ENCODE results near the gene SCG2.
"Not testable (repeated sequence)": the region's sequence is repeated elsewhere in the genome, so short reads cannot be mapped to it uniquely, and the experiment has no call there.

SCG2 gene

GRCh38 chr2:223611061-223611460 is 8.9 kb upstream of the SCG2 start:
- DNase-seq = no peak

- no peak for DNase-seq
Measured at GRCh38 chr2:223607476-223607875, 5.3 kb upstream of the SCG2 start.

DNA sequence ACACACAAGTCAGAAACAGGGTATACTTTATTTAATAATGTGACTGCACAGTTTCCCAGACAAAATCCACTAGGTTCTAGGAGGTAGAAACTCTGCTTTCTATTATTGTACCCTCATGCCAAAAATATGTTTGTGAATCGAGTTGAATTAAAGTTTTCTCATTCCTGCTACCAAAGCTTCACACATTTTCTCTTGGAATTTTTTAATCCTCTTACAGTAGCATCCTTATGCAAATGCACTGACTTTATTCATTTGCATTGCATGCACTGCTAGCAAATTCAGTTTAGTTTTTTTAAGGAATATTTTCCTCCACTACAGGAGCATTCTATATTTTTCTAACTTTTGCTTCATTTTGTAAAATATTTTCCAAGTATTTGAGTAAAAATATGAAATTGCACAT is 4.8 kb upstream of the SCG2 start:
- no peak for DNase-seq

DNA sequence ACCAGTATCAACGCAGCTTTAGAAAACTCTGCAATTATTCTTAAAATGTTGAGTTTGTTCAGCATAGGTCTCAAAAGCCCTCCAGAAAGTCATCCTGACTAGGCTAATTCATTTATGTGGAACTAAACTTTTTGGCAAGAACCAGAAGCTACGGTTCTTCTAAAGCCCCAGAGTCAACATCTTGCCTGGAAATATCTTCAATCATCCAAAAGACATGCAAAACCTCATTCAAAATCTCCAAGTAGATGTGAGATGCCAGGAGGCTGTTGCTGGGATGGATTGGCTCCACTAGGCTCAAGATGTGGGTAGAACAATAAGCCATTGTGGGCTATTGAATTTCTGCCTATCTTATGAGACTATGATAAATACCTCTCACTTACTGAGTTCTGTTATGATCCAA is 2.1 kb upstream of the SCG2 start:
- DNase-seq = no peak

DNA sequence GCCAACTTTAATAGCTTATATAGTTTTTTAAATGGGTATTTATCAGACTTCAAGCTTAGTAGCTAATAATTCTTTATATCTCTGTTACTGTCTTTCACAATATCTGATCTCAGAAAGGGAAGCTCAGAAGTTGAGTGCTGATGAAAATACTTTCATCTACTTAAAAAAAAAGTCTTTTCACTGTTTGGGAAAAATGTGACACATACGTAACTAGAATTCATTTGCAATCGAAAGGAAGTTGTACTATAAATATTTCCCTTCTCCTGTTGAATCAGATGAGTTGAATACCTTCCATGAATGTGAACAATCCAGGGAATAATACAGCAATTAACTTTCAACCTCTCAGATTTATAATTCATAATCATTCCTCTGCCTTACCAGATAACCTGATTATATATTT is 811 bp upstream of the SCG2 start:
- no peak for DNase-seq

- DNase-seq = no peak
Measured at GRCh38 chr2:223601018-223601417, 1.1 kb downstream of the SCG2 start.

- no peak for DNase-seq
Measured at GRCh38 chr2:223599640-223600380, 2.4 kb downstream of the SCG2 start.

DNA sequence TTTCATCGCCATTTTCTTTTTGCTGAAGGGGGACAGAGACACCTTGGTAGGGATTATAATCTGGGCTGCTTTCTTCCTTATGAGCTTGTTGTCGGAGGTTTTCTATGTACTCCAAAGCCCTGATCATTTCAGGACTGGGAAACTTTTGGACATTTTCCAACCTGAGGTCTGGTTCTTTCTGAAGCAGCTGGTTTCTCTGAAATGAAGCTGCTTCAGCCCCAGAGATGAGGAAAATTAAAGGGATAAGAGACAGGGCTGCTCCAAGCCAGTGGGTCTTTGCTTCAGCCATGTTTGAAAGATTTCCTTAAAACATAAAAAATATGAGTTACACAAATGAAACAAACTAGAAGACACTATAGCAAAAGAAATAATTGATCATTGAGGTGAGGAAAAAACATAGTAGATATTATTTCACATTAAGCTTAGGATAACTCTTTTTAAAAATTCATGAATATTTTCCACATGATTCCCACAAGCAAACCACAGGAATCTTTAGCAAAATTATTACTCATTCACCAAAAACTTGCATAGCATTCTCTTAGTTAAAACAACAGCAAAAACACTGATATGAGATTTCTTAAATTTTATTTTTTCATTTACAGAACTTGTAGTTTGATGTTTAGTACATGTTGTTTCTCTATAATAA is 3.0 kb downstream of the SCG2 start:
- DNase-seq = no peak

DNA sequence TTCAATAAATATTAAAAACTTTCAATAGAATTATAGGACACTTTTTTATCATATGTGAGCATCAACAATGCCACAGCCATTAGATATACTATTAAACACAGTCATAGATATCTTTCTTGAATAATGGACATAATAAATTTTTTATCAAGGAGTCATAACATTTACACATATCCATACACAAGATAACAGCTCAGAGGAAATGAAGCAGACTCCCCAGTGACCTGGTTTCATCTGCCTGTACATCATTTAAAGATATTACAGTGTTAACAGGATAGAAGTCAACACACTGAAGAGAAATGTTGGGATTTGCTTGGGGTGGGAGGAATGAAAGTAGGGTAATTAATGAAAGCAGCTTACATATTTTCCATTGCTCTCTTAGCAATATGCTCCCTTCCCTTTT is 5.1 kb downstream of the SCG2 start:
- DNase-seq = no peak

- DNase-seq = no peak
Measured at GRCh38 chr2:223596208-223596607, 6.0 kb downstream of the SCG2 start.

DNA sequence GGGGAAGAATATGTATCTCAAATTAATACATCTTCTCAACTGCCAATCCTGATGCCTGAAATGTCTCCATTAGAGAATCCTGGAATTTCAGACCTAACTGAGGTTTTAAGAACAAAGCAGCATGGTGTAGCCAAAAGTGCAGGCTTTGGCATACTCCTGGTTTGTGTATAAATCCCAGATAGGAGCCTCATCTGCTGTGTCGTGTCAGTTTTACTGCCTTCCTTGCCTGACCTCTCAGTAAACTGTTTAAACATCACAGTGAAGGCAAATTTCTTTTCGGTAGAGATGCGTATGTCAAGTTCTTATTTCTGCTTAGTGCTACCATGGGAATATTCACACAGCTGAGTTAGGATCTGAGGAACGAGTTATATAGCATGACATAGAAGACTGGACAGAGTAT is 7.3 kb downstream of the SCG2 start:
- DNase-seq = no peak

- DNase-seq = no peak
Measured at GRCh38 chr2:223594259-223594658, 7.9 kb downstream of the SCG2 start.

DNA sequence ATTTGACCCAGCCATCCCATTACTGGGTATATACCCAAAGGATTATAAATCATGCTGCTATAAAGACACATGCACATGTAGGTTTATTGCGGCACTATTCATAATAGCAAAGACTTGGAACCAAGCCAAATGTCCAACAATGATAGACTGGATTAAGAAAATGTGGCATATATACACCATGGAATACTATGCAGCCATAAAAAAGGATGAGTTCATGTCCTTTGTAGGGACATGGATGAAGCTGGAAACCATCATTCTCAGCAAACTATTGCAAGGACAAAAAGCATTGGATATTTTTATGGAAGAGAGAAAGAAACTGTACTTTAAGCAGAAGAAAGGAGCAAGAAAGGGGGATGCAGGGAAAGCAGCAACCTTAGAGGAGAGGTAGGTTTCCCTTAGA is 9.5 kb downstream of the SCG2 start:
- not testable (repeated sequence) for DNase-seq

GRCh38 chr2:223591596-223591995 is 10.6 kb downstream of the SCG2 start:
- DNase-seq = no peak

- DNase-seq = no peak
Measured at GRCh38 chr2:223590964-223591363, 11.2 kb downstream of the SCG2 start.

DNA sequence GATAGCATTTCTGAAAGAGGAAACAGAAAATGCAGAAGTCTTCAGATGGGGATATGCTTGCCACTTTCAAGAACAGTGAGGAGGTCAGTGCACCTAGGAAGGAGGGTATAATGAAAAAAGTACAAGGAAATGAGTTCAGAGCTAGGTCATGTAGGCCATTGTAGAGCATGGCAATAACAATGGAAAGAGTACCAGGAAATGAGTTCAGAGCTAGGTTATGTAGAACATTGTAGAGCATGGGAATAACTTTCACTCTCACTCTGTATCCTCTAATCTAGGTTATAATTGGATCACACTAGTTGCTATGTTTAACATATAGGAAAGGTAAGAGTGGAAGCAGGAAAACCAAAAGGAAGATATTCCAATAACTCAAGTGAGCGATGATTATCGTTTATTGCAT is 12.3 kb downstream of the SCG2 start:
- DNase-seq = no peak

DNA sequence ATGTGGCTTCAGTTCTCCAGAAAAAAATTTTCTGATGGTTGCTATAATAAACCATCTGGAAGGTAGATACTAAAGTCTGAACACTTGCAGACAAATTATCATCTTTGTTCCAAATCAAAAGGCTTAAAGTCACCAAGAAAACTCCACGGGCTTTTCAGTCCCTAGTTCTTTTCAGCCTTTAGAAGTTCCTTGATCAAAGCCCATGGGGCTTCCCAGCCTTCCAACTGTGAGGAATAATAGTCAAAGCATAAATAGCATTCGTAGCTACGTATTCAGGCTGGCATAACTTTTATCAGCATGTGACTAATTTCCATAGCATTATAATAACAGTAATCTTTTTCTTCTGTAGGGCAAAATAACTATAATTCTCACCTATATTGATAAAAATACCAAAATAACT is 13.9 kb downstream of the SCG2 start:
- DNase-seq = no peak

DNA sequence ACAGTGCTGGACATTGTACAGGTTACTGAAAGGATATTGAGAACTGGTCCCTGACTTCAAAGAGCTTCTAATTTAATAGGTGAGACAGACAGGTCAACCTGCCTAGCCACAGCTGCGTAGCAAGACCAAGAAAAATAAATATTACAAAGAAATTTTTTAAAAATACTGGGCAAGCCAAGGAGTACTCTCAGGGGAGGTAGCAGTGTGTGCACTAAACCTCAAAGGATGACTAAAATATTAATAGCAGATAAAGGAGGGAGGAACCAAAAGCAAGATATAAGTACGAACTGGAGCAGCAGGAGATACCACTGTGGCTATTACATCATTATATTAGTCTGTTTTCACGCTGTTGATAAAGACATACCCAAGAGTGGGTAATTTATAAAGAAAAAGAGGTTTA is 14.9 kb downstream of the SCG2 start:
- DNase-seq = no peak

DNA sequence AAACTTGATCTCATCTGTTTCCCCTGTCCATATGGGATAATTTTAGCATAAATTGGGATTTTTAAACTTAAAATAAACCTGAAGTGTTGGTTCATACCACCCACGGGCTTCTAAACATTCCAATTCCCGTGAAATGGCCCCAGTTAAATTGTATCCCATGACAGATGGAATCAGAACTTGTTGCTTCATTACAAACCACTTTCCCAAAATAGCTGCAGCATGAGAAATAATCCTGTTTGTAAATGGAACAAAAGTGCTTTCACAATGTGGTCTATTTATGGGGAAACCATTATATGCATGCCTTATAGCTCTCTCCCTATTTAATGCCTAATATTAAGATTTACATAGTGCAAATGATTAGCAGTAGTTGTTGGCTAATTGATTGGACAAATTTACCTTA is 15.9 kb downstream of the SCG2 start:
- DNase-seq = no peak

DNA sequence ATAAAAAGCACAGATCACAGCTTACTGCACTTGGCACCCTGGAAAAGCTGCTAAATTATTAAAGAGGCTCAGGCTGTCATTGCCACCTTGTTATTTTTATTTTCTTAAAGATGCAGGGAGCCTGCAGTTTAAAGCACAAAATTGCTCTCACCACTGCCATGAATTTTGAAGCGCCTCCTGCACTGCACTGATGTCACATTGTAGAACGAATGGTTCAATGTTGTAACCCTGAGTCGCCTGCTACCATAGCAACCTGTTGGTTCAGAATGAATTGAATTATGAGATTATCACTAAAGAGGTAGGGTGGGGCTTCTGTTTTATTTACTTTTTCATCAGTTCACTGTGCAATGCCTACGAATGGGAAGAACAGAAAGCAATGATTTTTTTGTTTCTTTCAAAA is 16.5 kb downstream of the SCG2 start:
- DNase-seq = no peak

GRCh38 chr2:223582001-223582400 is 20.2 kb downstream of the SCG2 start:
- DNase-seq = no peak

DNA sequence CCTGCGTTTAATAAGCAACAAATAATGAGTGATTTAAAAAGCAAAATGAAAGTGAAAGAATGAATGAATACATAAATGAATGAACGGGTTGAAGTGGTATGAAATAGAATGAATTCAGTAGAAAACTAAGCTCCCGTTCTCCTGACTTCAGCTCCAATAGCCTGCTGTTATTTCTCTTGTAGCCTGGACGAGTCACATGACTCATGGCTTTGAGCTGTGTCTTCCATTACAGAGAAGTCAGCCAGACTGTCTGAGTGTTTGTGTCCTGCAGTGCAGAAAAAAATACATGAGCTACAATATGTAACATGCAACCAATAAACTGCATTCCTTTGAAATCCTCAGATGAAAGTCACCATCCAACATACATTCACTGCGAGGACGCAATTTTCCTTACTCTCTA is 21.2 kb downstream of the SCG2 start:
- DNase-seq = no peak

GRCh38 chr2:223578846-223579245 is 23.3 kb downstream of the SCG2 start:
- DNase-seq = no peak

- no peak for DNase-seq
Measured at GRCh38 chr2:223576873-223577272, 25.3 kb downstream of the SCG2 start.

- DNase-seq = no peak
Measured at GRCh38 chr2:223570784-223571183, 31.4 kb downstream of the SCG2 start.
